Measurements from ENCODE around the gene BORCS5. TPM values are rescaled to one million over a fixed set of nuclear protein-coding genes. Genes with fewer than 3 reads are reported as not detected.

Gene BORCS5
- total RNA-seq, 2 donors from 2014 or later: 9.7 to 26.8 TPM

- Histone ChIP-seq H3K27ac (no peak overlapping the region), H3K27me3 (replicated peaks; ENCODE audit: insufficient read depth) (no peaks in the 10 kb centered on the region), H3K9me3 (no peaks in the 10 kb centered on the region), H3K4me1 (replicated peaks) (no peaks in the 10 kb centered on the region), H3K4me3 (no peak overlapping the region), H3K36me3 (no peaks in the 10 kb centered on the region)
- WGBS: 71% methylated on average over 5 of the region's 5 CpGs
- DNase-seq (ENCODE audit: low spot score): no peak
- intact Hi-C loops (cut with DNase I): no loop called here
- TF ChIP-seq, protein P1, sequence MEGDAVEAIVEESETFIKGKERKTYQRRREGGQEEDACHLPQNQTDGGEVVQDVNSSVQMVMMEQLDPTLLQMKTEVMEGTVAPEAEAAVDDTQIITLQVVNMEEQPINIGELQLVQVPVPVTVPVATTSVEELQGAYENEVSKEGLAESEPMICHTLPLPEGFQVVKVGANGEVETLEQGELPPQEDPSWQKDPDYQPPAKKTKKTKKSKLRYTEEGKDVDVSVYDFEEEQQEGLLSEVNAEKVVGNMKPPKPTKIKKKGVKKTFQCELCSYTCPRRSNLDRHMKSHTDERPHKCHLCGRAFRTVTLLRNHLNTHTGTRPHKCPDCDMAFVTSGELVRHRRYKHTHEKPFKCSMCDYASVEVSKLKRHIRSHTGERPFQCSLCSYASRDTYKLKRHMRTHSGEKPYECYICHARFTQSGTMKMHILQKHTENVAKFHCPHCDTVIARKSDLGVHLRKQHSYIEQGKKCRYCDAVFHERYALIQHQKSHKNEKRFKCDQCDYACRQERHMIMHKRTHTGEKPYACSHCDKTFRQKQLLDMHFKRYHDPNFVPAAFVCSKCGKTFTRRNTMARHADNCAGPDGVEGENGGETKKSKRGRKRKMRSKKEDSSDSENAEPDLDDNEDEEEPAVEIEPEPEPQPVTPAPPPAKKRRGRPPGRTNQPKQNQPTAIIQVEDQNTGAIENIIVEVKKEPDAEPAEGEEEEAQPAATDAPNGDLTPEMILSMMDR (IDR thresholded peaks at IDR 0.05): no peak
Observed at GRCh38 chr12:12511895-12512711, 155.2 kb downstream of the BORCS5 start.

- no peaks in the 10 kb centered on the region for H3K9me3 ChIP-seq
- intact Hi-C loops (cut with DNase I): no loop called here
- no peaks in the 10 kb centered on the region for H3K36me3 ChIP-seq
- no peaks in the 10 kb centered on the region for H3K27me3 ChIP-seq (replicated peaks; ENCODE audit: insufficient read depth)
- no peaks in the 10 kb centered on the region for H3K4me1 ChIP-seq (replicated peaks)
- WGBS: 89% methylated on average over 3 of the region's 3 CpGs
- TF ChIP-seq POLR2AphosphoS5 (IDR thresholded peaks at IDR 0.05): no peak
- no peak for TF ChIP-seq POLR2A (IDR thresholded peaks at IDR 0.05)
- TF ChIP-seq, protein P1 (IDR thresholded peaks at IDR 0.05): no peak
- H3K27ac ChIP-seq: no peak overlapping the region
- no peak overlapping the region for H3K4me3 ChIP-seq
- no peak for DNase-seq (ENCODE audit: low spot score)
Observed at GRCh38 chr12:12513416-12514006, 156.6 kb downstream of the BORCS5 start.

DNA sequence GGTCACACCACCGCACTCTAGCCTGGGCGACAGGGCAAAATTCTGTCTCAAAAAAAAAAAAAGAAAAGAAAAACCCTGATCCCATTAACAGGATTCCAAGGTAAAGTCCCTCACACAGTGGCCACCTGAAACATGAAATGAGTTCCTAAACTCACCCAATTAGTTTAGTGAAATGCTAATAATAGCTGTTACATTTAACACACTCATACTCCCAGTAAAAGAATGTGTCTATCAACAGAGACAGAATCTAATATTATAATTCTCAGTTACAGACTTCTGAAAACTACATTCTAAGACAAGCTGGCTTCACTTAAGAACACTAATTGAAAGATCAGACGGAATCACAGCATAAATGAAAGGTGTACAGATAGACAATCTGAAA is 161.6 kb downstream of the BORCS5 start:
- Histone ChIP-seq H3K27ac (no peak overlapping the region), H3K27me3 (replicated peaks; ENCODE audit: insufficient read depth) (no peaks in the 10 kb centered on the region), H3K4me3 (no peak overlapping the region), H3K9me3 (no peaks in the 10 kb centered on the region), H3K36me3 (no peaks in the 10 kb centered on the region), H3K4me1 (replicated peaks) (peaks cover 3% of the 10 kb centered on the region)
- intact Hi-C loops (cut with DNase I): no loop called here
- TF ChIP-seq, protein P1 (IDR thresholded peaks at IDR 0.05): no peak
- TF ChIP-seq POLR2AphosphoS5 (IDR thresholded peaks at IDR 0.05) (no peak), POLR2A (IDR thresholded peaks at IDR 0.05) (no peak)
- WGBS: 96% methylated on average over 3 of the region's 3 CpGs
- no peak for DNase-seq (ENCODE audit: low spot score)

- WGBS: 63% methylated on average over 4 of the region's 4 CpGs
- no peaks in the 10 kb centered on the region for H3K27me3 ChIP-seq (replicated peaks; ENCODE audit: insufficient read depth)
- peaks cover 6% of the 10 kb centered on the region for H3K4me1 ChIP-seq (replicated peaks)
- no peaks in the 10 kb centered on the region for H3K9me3 ChIP-seq
- no peak for DNase-seq (ENCODE audit: low spot score)
- no peak overlapping the region for H3K4me3 ChIP-seq
- H3K36me3 ChIP-seq: no peaks in the 10 kb centered on the region
- no peak overlapping the region for H3K27ac ChIP-seq
- intact Hi-C loops (cut with DNase I): no loop called here
- TF ChIP-seq POLR2A (IDR thresholded peaks at IDR 0.05): no peak
- TF ChIP-seq POLR2AphosphoS5 (IDR thresholded peaks at IDR 0.05): no peak
- TF ChIP-seq, protein P1 (IDR thresholded peaks at IDR 0.05): no peak
Observed at GRCh38 chr12:12518919-12519318, 162.0 kb downstream of the BORCS5 start.

Other genes with a start within 250 kb of the BORCS5 start
- gene LRP6, start 90.0 kb upstream of the BORCS5 start, total RNA-seq: 10 to 100 TPM; 23.0 to 34.7 TPM
- gene MANSC1, start 6.8 kb upstream of the BORCS5 start, total RNA-seq: 10 to 100 TPM; 28.9 to 33.2 TPM
- 10 to 100 TPM; 60.8 to 87.0 TPM for gene DUSP16, start 205.8 kb downstream of the BORCS5 start, total RNA-seq